Fibroblast of pulmonary artery (primary cell): Measurements from ENCODE around the gene ANKS4B.

Experiments used
- DNase-seq: peaks from one replicate; pipeline ENCODE4 v3.0.0-alpha.2; 2010; ENCODE audit warnings: low read depth
- H3K4me3 ChIP-seq: replicated peaks from 2 replicates; pipeline ENCODE4 v1.5.1; 2011; ENCODE audit warnings: low read depth, mild to moderate bottlenecking, control low read depth, low read length, moderate library complexity
- TF ChIP-seq, protein P1 (sequence below): IDR thresholded peaks from 2 replicates; pipeline ENCODE4 v1.5.1; 2011; ENCODE audit warnings: mild to moderate bottlenecking, control low read depth, low read length, inconsistent platforms; ENCODE audit errors: missing control alignments

Gene ANKS4B, protein sequence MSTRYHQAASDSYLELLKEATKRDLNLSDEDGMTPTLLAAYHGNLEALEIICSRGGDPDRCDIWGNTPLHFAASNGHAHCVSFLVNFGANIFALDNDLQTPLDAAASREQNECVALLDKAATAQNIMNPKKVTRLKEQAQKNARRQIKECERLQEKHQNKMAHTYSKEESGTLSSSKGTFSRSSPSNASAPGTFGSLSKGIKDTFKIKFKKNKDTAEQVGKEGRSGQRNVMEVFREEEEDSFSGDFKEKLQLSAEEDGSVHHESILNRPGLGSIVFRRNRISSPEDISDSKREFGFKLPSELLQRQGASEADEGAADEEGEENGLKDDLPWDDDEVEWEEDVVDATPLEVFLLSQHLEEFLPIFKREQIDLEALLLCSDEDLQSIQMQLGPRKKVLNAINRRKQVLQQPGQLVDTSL

DNA sequence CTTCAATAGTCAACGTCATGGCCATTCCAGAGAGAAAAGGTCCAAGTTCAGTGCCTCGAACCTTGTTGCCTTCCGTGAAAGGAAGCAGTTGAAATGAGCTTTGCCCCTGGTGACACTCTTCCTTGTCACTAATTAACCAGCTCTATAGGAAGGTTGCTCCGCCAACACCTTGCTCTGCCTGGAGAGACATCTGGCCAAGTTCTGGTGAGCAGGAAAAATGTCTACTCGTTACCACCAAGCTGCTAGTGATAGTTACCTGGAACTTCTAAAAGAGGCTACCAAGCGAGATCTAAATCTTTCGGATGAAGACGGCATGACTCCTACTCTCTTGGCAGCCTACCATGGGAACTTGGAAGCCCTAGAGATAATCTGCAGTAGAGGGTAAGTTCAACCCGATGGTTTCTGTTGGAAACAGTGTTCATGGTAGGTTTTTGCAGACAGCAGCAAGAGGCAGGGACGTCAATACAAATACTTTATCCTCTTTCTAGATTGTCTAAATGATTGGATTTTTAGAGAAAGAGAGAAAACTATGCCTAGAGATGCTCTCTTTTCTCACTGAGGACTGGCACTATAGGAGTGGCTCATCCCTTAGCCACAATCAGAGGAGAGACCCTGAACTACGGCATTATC lies at the start of gene ANKS4B:
Gene ANKS4B, plus strand, starts transcription at position 179 of the 630 bp plus-strand sequence. Its CDS starts 39 bp downstream, at position 218.
- TF ChIP-seq, protein P1, sequence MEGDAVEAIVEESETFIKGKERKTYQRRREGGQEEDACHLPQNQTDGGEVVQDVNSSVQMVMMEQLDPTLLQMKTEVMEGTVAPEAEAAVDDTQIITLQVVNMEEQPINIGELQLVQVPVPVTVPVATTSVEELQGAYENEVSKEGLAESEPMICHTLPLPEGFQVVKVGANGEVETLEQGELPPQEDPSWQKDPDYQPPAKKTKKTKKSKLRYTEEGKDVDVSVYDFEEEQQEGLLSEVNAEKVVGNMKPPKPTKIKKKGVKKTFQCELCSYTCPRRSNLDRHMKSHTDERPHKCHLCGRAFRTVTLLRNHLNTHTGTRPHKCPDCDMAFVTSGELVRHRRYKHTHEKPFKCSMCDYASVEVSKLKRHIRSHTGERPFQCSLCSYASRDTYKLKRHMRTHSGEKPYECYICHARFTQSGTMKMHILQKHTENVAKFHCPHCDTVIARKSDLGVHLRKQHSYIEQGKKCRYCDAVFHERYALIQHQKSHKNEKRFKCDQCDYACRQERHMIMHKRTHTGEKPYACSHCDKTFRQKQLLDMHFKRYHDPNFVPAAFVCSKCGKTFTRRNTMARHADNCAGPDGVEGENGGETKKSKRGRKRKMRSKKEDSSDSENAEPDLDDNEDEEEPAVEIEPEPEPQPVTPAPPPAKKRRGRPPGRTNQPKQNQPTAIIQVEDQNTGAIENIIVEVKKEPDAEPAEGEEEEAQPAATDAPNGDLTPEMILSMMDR = no peak
- no peak within 1 kb of the TSS for H3K4me3 ChIP-seq
- no peak for DNase-seq

DNA sequence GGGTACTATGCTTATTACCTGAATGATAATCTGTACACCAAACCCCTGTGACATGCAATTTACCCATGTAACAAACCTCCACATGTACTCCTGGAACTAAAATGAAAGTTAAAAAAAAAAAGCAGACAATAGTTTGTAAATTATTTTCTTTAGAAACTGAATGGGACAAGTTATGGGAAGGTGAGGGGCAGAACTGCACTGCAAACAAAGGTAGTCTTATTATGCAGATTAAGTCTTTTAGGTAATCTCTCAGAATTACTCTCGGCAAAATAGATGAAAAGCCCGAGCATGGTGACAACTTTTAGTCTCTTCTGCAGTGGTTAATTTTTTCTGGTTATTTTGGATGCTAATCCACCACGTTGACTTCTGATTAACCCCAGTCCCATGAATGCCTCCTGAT lies 49.5 kb upstream of the ANKS4B start:
- TF ChIP-seq, protein P1 = no peak
- no peak for DNase-seq

DNA sequence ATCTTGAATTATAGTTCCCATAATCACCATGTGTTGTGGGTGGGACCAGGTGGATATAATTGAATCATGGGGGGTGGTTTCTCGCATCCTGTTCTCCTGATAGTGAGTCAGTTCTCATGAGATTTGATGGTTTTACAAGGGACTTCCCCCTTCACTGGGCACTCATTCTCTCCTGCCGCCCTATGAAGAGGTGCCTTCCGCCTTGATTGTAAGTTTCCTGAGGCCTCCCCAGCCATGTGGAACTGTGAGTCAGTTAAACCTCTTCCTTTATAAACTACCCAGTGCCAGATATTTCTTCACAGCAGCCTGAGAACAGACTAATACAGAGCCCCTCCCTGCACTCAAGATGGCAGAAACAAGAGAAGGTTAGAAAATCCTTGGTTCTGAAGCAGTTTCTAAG lies 48.7 kb upstream of the ANKS4B start:
- DNase-seq = no peak
- TF ChIP-seq, protein P1 = no peak
- H3K4me3 ChIP-seq = no peak overlapping the region

More for the DNA sequence above, 49.5 kb upstream of the ANKS4B start:
- H3K4me3 ChIP-seq = no peak overlapping the region

DNA sequence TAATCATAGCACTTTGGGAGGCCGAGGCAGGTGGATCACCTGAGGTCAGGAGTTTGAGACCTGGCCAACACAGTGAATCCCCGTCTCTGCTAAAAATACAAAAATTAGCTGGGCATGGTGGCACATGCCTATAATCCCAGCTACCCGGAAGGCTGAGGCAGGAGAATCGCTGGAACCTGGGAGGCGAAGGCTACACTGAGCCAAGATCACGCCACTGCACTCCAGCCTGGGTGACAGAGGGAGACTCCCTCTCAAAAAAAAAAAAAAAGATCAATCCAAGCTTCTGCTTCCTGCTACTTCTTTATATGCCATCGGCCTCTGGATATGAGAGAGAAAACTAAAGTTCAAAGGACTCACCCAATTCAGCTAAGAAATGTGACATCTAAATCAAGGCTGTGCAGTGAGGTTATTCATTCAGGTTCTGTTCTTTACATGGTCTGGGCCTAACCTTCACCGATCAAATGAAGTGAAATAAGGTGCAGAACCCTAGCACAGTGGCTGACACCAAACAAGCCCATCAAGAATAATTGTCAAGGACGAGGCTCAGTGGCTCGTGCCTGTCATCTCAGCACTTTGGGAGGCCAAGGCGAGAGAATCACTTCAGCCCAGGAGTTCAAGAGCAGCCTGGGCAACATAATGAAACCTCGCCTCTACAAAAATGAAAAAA lies 47.7 kb upstream of the ANKS4B start:
- DNase-seq = no peak
- H3K4me3 ChIP-seq = no peak overlapping the region
- TF ChIP-seq, protein P1 = no peak

DNA sequence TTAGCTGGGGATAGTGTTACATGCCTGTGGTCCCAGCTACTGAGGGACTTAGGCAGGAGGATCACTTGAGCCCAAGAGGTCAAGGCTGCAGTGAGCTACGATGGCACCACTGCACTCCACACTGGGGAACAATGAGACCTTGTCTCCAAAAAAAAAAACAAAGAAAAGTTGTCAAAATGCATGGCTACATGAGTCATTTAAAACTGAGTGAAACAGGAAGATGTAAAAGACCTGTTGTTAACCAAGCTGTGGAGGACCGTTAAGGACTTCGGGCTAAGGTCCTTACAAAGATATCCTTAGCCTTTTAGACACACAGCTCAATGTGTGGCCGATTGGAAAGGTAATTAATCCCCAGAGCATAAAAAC lies 47.2 kb upstream of the ANKS4B start:
- TF ChIP-seq, protein P1 = no peak
- DNase-seq = no peak
- H3K4me3 ChIP-seq = no peak overlapping the region

DNA sequence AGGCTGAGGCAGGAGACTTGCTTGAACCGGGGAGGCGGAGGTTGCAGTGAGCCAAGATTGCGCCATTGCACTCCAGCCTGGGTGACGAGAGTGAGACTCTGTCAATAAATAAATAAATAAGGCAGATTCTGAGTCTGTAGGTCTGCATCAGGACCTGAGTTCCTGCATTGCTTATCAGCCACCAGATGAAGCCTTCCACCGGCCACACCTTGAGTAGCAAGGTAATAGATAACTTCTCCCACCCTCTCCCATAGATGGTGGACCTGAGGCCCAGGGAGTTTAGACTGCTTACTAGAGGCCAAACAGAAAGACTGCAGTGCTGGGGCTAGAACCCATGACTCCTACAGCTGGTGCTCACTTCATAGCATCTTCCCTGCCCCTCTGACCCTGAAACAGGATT lies 44.2 kb upstream of the ANKS4B start:
- no peak overlapping the region for H3K4me3 ChIP-seq
- no peak for DNase-seq
- TF ChIP-seq, protein P1 = no peak
